Transverse colon (tissue), 4 donors: ENCODE data around the gene HFM1. TPM values are rescaled to one million over a fixed set of nuclear protein-coding genes. Genes with fewer than 3 reads are reported as not detected.

Experiments
- DNase-seq: peaks from one replicate; pipeline ENCODE4 v3.0.0-alpha.2; 2019
- H3K27ac ChIP-seq, 4 donors: fragments of 200-600 bp; sonication (generic); 2 replicates each; pipeline ENCODE4 v1.5.1; 2016 to 2018; ENCODE audit warnings: inconsistent platforms in 4 of 4
- H3K27me3 ChIP-seq: fragments of 200-600 bp; sonication (generic); 2 replicates; pipeline ENCODE4 v1.5.1; 2017; ENCODE audit warnings: inconsistent platforms
- H3K36me3 ChIP-seq, 4 donors: fragments of 200-600 bp; sonication (generic); 2 replicates each; pipeline ENCODE4 v1.5.1; 2017 to 2019; ENCODE audit warnings: inconsistent platforms in 4 of 4
- H3K4me1 ChIP-seq, 4 donors: fragments of 200-600 bp; sonication (generic); 2 replicates each; pipeline ENCODE4 v1.5.1; 2017 to 2020; ENCODE audit warnings: inconsistent platforms in 4 of 4
- H3K4me3 ChIP-seq, 4 donors: fragments of 200-600 bp; sonication (generic); 1 replicate in 1 of 4; 2 replicates in 3 of 4; pipeline versions ENCODE4 v1.5.1 to v1.6.1; 2017 to 2019; ENCODE audit warnings: inconsistent platforms in 4 of 4
- H3K9me3 ChIP-seq, 2 donors: fragments of 200-600 bp; sonication (generic); 2 replicates each; pipeline ENCODE4 v1.5.1; 2017 to 2019; ENCODE audit warnings: inconsistent platforms in 2 of 2
- EP300 ChIP-seq: sonication (generic); formaldehyde crosslinking; IDR thresholded peaks from one replicate; pipeline ENCODE4 v1.6.1; 2017; ENCODE audit warnings: antibody characterized with exemption, low read depth
- POLR2A ChIP-seq: fragments of 450-650 bp; IDR thresholded peaks from one replicate; pipeline ENCODE4 v1.6.1; 2016; ENCODE audit warnings: antibody characterized with exemption, mild to moderate bottlenecking, moderate library complexity
- POLR2AphosphoS5 ChIP-seq, 3 donors: sonication (generic); formaldehyde crosslinking; IDR thresholded peaks; one replicate each; pipeline ENCODE4 v1.6.1; 2016; ENCODE audit warnings: antibody characterized with exemption in 3 of 3
- WGBS, 2 donors: methylation state at CpG; one replicate each; pipeline ENCODE4 v1.1.5; 2018; ENCODE audit warnings: low coverage in 1 of 2; 5-methylcytosine and 5-hydroxymethylcytosine counted together
- in situ Hi-C, 4 donors: fragments of 200-750 bp; cut with MboI; loops; one replicate each; pipeline versions ENCODE4 v1.15.0 to v1.15.1; 2017; ENCODE audit warnings: low sequenced_read_pairs in 3 of 4, low pct_ligation_motif_present in 1 of 4, low pct_unique_long_range_greater_than_20kb in 1 of 4
- intact Hi-C: fragments of 100-400 bp; cut with DNase I; formaldehyde crosslinking; loops from one replicate; pipeline ENCODE4 v1.15.1; 2023; ENCODE audit warnings: low total_unique reads
- small RNA-seq, 4 donors: library from RNA; depleted of rRNA; stranded (forward); fragments of <200 nt; gene quantifications; one replicate each; pipeline ENCODE3, GENCODE V24; 2016
- total RNA-seq, 4 donors: library from RNA; depleted of rRNA; stranded (reverse); fragments of >200 nt; gene quantifications; one replicate each; pipeline ENCODE4 v1.1.0, GENCODE V29; 2016
- TF ChIP-seq, protein P1 (sequence below), 5 experiments: fragments of 200-600 bp in 3 of 5; fragments of 450-650 bp in 2 of 5; sonication (generic) in 3 of 5; IDR thresholded peaks; 1 replicate in 2 of 5; 2 replicates in 3 of 5; pipeline ENCODE4 v1.5.1; 2016 to 2017; ENCODE audit warnings: antibody characterized with exemption in 5 of 5, inconsistent platforms in 3 of 5, mild to moderate bottlenecking in 2 of 5, moderate library complexity in 1 of 5

Gene HFM1
- total RNA-seq, 4 donors from 2014 or later, result 0.14 to 30.7 (median 0.95) TPM; not detected in 1

DNA sequence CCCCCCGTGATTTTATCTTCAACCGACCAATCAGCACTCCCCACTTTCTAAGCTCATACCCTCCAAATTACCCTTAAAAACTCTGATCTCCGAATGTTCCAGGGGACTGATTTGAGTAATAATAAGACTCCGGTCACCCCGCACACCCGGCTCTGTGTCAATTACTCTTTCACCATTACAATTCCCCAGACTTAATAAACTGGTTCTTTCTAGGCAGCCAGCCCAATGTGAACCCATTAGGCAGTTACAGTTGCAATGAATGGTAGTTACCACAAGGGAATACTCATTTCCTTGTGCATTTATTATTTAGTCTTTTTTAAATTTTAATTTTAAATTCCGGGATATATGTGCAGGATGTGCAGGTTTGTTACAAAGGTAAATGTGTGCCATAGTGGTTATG is 177.9 kb downstream of the HFM1 start:
- no peak overlapping the region for H3K4me3 ChIP-seq
- no peaks in the 10 kb centered on the region for H3K27me3 ChIP-seq
- no peaks in the 10 kb centered on the region for H3K4me1 ChIP-seq
- 89 to 100% methylated on average over 2 to 7 of the region's 7 CpGs for WGBS, 2 donors
- in situ Hi-C loops, result no loop called here
- intact Hi-C loops, result no loop called here
- no peak overlapping the region for H3K27ac ChIP-seq
- no peak for TF ChIP-seq POLR2AphosphoS5 (IDR thresholded peaks at IDR 0.05)
- no peak for TF ChIP-seq EP300
- no peak for TF ChIP-seq POLR2A
- TF ChIP-seq, protein P1, sequence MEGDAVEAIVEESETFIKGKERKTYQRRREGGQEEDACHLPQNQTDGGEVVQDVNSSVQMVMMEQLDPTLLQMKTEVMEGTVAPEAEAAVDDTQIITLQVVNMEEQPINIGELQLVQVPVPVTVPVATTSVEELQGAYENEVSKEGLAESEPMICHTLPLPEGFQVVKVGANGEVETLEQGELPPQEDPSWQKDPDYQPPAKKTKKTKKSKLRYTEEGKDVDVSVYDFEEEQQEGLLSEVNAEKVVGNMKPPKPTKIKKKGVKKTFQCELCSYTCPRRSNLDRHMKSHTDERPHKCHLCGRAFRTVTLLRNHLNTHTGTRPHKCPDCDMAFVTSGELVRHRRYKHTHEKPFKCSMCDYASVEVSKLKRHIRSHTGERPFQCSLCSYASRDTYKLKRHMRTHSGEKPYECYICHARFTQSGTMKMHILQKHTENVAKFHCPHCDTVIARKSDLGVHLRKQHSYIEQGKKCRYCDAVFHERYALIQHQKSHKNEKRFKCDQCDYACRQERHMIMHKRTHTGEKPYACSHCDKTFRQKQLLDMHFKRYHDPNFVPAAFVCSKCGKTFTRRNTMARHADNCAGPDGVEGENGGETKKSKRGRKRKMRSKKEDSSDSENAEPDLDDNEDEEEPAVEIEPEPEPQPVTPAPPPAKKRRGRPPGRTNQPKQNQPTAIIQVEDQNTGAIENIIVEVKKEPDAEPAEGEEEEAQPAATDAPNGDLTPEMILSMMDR (IDR thresholded peaks at IDR 0.05), result no peak
- H3K9me3 ChIP-seq, result no peaks in the 10 kb centered on the region
- H3K36me3 ChIP-seq, result no peaks in the 10 kb centered on the region
- no peak for DNase-seq

DNA sequence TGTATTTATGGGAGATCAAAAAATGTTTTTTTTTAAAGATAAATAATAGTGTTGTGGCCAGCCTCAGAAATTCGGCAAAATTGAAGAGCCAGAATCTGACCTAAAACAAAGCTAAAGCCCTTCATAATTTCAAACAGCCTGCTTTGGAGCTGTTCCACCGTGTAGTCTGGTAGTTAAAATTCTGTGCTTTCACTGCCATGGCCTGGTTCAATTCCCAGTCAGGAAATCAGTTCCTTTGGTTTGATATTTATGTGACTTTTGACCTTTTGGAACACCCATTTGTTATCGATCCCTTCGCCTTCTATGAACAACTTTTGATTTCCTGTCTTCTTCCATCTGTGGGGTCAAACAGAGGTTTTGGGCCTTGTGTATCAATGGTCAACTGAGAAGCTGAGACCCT is 179.8 kb downstream of the HFM1 start:
- H3K9me3 ChIP-seq, result no peaks in the 10 kb centered on the region
- no peaks in the 10 kb centered on the region for H3K27me3 ChIP-seq
- TF ChIP-seq, protein P1 (IDR thresholded peaks at IDR 0.05), result no peak
- TF ChIP-seq POLR2AphosphoS5 (IDR thresholded peaks at IDR 0.05) (no peak), EP300 (no peak), POLR2A (no peak)
- WGBS, 2 donors, result 80 to 83% methylated on average over 2 to 4 of the region's 4 CpGs
- no peaks in the 10 kb centered on the region for H3K4me1 ChIP-seq
- in situ Hi-C loops, result no loop called here
- no peak overlapping the region for H3K4me3 ChIP-seq
- no peak overlapping the region for H3K27ac ChIP-seq
- no peak for DNase-seq
- H3K36me3 ChIP-seq, result no peaks in the 10 kb centered on the region
- intact Hi-C loops, result no loop called here

DNA sequence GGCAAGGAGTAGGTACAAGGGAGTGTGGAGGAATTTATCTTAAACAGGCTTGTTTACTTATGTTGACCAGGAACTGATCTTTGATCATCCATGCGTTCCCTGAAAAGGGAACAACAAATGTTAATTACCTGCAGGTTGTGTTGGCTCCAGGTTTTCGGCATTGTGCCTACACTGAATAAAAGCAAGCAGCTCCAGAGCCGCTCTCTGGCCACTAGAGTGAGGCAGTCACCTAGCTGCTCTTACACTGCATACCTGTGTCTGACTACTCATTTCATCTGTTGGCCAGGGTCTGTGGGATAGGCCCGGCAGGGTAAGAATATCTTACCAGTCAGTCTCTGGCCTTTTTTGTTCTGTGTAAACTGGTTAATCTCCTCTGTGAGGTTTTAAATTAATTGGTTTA is 183.6 kb downstream of the HFM1 start:
- Histone ChIP-seq H3K9me3 (no peaks in the 10 kb centered on the region), H3K36me3 (no peaks in the 10 kb centered on the region), H3K27ac (no peak overlapping the region), H3K4me3 (no peak overlapping the region), H3K27me3 (no peaks in the 10 kb centered on the region), H3K4me1 (no peaks in the 10 kb centered on the region)
- WGBS, 2 donors, result 81 to 94% methylated on average over 3 to 4 of the region's 4 CpGs
- intact Hi-C loops, result no loop called here
- in situ Hi-C loops, result no loop called here
- TF ChIP-seq EP300 (no peak), POLR2AphosphoS5 (IDR thresholded peaks at IDR 0.05) (no peak), POLR2A (no peak)
- TF ChIP-seq, protein P1 (IDR thresholded peaks at IDR 0.05), result no peak
- DNase-seq, result no peak

DNA sequence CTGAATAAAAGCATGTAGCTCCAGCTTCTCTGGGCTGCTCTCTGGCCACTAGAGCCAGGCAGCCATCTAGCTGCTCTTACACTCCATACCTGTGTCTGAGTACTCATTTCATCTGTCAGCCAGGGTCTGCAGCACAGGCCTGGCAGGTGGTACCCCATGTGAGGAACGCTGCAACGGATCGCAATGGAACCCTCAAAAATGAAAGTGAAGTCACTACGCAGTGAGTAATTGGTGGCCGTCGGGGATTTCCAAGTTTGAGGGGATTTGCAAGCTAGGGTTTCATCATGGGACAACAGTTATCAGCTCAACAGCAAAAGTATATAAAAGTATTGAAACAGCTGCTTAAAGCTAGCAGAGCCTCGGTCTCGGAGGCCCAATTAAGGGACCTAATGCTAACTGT is 186.7 kb downstream of the HFM1 start:
- in situ Hi-C loops (no loop called here), intact Hi-C loops (no loop called here)
- H3K4me3 ChIP-seq, result no peak overlapping the region
- H3K36me3 ChIP-seq, result no peaks in the 10 kb centered on the region
- H3K9me3 ChIP-seq, result no peaks in the 10 kb centered on the region
- H3K27ac ChIP-seq, result no peak overlapping the region
- H3K4me1 ChIP-seq, result no peaks in the 10 kb centered on the region
- no peaks in the 10 kb centered on the region for H3K27me3 ChIP-seq
- TF ChIP-seq POLR2AphosphoS5 (IDR thresholded peaks at IDR 0.05) (no peak), EP300 (no peak), POLR2A (no peak)
- TF ChIP-seq, protein P1 (IDR thresholded peaks at IDR 0.05), result no peak
- no peak for DNase-seq
- 86 to 90% methylated on average over 7 to 8 of the region's 8 CpGs for WGBS, 2 donors

Small RNA genes lying within 50 kb of the gene (small RNA-seq; reads per million reads assigned to genes)
- gene RF00019, result 0 reads per million in 4 donors

Other genes starting within 250 kb of the HFM1 start
- 1 to 10 TPM in 2 of 4 donors, under 1 TPM in 1, not detected in 1; 0.68 to 2.8 (median 1.3) TPM for gene CDC7, start 96.0 kb upstream of the HFM1 start, total RNA-seq